GM04504 (cell line): ENCODE results near the gene MPPED2.

Experiments used
- DNase-seq: peaks from one replicate; pipeline ENCODE4 v3.0.0-alpha.2; 2012; ENCODE audit warnings: low read depth

MPPED2 gene

GRCh38 chr11:30412509-30412908 is 173.6 kb downstream of the MPPED2 start:
- DNase-seq = no peak

GRCh38 chr11:30411383-30411782 is 174.8 kb downstream of the MPPED2 start:
- DNase-seq = no peak

GRCh38 chr11:30406978-30407762 is 179.0 kb downstream of the MPPED2 start:
- DNase-seq = no peak

- DNase-seq = no peak
These were observed 180.8 kb downstream of the MPPED2 start for GRCh38 chr11:30405385-30405784.

- DNase-seq = no peak
These were observed 182.0 kb downstream of the MPPED2 start for GRCh38 chr11:30404136-30404535.

GRCh38 chr11:30395751-30396150 is 190.4 kb downstream of the MPPED2 start:
- DNase-seq = no peak

- no peak for DNase-seq
These were observed 193.1 kb downstream of the MPPED2 start for GRCh38 chr11:30393012-30393411.

- DNase-seq = no peak
These were observed 193.8 kb downstream of the MPPED2 start for GRCh38 chr11:30392221-30392784.

- DNase-seq = no peak
These were observed 197.2 kb downstream of the MPPED2 start for GRCh38 chr11:30388957-30389356.

GRCh38 chr11:30387891-30388861 is 198.0 kb downstream of the MPPED2 start:
- DNase-seq = no peak

- DNase-seq = no peak
These were observed 204.3 kb downstream of the MPPED2 start for GRCh38 chr11:30381879-30382278.

- DNase-seq = no peak
These were observed 205.3 kb downstream of the MPPED2 start for GRCh38 chr11:30380846-30381245.

GRCh38 chr11:30377347-30377746 is 208.8 kb downstream of the MPPED2 start:
- no peak for DNase-seq

GRCh38 chr11:30370164-30370563 is 216.0 kb downstream of the MPPED2 start:
- no peak for DNase-seq

- no peak for DNase-seq
These were observed 217.8 kb downstream of the MPPED2 start for GRCh38 chr11:30368394-30368793.

- no peak for DNase-seq
These were observed 220.2 kb downstream of the MPPED2 start for GRCh38 chr11:30365793-30366517.

- no peak for DNase-seq
These were observed 221.2 kb downstream of the MPPED2 start for GRCh38 chr11:30364837-30365482.

- DNase-seq = no peak
These were observed 221.9 kb downstream of the MPPED2 start for GRCh38 chr11:30364139-30364836.

GRCh38 chr11:30360741-30361140 is 225.4 kb downstream of the MPPED2 start:
- no peak for DNase-seq
